Measurements from ENCODE around the gene TUBA4A.

Gene TUBA4A

DNA sequence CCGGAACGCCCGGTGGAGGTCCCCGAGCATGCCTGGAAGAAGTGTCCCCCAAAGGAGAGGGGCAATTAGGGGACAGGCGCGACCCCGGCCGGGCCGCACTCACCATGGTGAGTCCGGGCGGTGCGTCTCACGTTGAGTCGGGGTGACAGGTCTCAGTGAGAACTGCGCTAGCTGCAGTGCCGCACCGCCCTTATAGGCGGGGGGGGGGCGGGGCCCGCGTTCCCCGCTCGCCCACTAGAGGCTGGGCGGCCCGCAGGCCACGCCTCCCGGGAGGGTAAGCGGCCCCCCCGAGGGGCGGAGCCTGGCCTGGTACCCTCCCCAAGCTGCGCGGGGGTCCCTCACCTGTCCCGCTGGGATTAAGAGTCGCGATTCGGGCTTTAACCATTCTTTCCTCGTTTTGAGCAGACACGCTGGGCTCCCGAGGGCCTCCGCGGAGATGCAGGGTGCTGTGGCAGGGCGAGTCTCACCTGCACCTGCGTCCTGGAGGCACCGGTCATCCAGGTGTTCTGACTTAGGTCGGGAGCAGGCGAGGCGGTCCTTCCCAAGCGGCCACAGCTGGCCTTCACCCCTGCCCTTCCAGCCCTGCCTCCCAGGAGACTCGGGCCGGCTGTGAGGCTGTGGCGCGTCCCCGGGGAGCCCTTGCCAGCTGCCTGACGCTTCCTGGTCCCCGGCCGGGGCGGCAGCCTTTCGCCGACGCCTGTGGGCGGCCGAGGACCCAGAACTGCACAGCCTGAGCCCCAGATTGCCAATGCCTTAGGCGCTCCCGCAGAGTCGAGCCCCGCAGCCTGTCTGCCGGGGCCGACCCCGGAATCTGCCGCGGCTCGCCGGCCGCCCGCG lies at the start of gene TUBA4A:
Gene TUBA4A (minus strand): TSS at position 166 of the 837 bp plus-strand sequence. CDS start 60 bp downstream, at position 106.
- in situ Hi-C loops (cut with MboI; ENCODE audit: low sequenced_read_pairs), result no loop called here

- in situ Hi-C loops (cut with MboI; ENCODE audit: low sequenced_read_pairs), result loop anchor here (10.0 kb wide), 1 partner anchor 248 kb away; no protein-coding TSS in a partner anchor
Observed at GRCh38 chr2:219302412-219302968, 48.8 kb upstream of the TUBA4A start.

DNA sequence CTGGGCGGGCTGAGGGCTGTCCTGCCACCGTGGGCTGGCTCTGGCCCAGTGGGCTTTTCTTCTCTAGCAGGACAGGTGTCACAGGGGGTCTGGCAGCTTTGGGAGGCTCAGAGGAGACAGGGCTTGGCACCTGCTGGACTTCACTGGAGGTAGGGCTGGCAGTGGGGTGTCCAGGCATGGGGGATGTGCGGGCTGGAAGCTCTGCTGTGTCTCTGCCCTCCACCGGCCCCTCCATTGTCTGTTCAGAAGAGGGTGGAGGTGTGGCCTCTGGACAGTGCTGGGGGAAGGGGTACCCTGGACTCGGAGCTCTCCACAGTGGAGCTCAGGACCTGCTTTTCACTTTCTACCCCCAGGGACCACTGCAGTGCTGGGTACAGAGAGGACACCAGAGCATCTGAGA lies 46.3 kb upstream of the TUBA4A start:
- in situ Hi-C loops (cut with MboI; ENCODE audit: low sequenced_read_pairs), result loop anchor here (10.0 kb wide), 1 partner anchor 245 kb away; no protein-coding TSS in a partner anchor

DNA sequence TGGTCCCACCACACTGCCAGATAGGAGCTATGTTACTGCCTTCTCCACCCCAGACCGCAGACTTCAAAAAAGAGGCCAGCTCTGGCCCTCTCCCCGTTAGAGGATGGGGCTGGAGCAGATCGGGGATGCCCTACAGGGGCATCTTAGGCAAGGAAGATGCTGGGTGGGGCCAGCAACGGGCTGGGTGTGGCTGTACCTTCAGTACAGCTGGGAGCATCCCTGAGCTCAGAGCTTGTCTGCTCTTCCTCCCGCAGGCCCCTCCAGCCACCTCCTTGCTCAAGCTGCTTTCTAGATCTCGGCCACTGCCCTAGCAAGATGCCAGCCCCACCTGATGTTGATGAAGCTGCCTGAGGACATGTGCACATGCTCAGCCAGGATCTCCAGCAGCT lies 45.6 kb upstream of the TUBA4A start:
- in situ Hi-C loops (cut with MboI; ENCODE audit: low sequenced_read_pairs), result loop anchor here (10.0 kb wide), 1 partner anchor 125 kb away; the partner anchor contains the start of genes CNPPD1, RETREG2 and SLC23A3

DNA sequence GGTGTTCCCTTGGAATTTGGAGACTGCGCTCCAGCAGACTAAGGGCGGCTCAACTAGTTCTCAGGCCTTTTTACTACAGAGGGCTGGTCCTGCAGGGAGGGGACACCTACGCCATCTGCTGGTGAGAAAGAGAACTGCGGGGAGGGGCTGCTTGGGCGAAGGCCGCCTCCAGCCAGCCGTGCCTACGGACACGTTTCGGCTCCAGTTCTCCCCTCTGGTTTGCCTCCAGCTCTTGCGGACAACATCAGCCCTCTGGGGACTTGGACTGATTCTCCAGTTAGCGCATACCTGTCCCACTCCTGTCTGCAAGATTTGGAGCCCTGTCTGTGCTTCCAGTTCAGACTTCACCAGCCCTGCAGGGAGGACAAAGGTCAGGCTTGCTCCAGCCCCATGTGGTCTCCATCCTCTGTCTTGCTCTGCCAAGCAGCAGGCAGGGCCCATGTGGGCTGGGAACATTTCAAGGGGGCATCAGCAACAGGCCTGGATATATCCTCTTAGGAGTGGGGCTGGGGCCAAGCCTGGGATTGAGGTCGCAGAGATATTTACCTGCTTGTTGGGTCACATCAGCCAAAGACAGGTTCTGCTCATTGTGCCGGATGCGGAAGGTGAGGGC lies 45.1 kb upstream of the TUBA4A start:
- in situ Hi-C loops (cut with MboI; ENCODE audit: low sequenced_read_pairs), result loop anchor here (10.0 kb wide), 1 partner anchor 124 kb away; the partner anchor contains the start of genes CNPPD1, RETREG2 and SLC23A3

DNA sequence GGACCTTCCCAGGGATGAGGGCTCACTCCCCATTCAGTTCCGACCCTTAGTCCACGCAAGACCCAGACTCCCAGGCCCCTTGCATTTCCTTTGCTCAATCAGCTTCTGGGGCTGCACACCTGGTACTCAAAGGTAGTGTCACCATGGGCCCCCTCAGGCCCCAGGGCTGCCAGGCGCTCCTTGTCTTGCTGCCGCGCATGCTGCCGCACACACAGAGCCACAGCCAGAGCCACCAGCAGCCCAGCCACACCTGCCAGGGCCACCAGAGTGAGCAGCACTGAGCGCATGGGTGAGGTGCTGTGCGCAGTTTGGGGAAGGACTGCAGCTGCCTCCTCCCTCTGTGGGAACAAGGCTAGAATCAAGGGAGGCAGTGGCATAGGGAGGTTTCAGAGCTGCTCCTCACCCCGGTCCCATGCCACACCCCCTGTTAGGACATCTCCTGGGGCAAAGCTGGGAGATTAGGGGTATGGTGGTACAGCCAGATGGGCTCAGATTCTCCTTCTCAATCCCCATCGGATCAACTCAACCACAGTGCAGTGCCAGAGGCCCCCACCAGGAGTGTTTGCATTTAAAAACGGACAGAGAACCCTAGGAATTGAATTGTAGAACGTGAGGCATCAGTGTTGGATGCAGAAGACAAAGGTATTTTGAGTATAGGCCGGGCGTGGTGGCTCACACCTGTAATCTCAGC lies 44.2 kb upstream of the TUBA4A start:
- in situ Hi-C loops (cut with MboI; ENCODE audit: low sequenced_read_pairs), result loop anchor here (10.0 kb wide), 1 partner anchor 123 kb away; the partner anchor contains the start of genes CNPPD1, RETREG2 and SLC23A3

GRCh38 chr2:219296631-219297391 lies 43.1 kb upstream of the TUBA4A start:
- in situ Hi-C loops (cut with MboI; ENCODE audit: low sequenced_read_pairs), result loop anchor here (10.0 kb wide), 1 partner anchor 122 kb away; the partner anchor contains the start of genes CNPPD1, RETREG2 and SLC23A3

- in situ Hi-C loops (cut with MboI; ENCODE audit: low sequenced_read_pairs), result loop anchor here (10.0 kb wide), 1 partner anchor 121 kb away; the partner anchor contains the start of genes CNPPD1, RETREG2 and SLC23A3
Observed at GRCh38 chr2:219296142-219296541, 42.4 kb upstream of the TUBA4A start.

- in situ Hi-C loops (cut with MboI; ENCODE audit: low sequenced_read_pairs), result loop anchor here (10.0 kb wide), 1 partner anchor 120 kb away; the partner anchor contains the start of genes CNPPD1, RETREG2 and SLC23A3
Observed at GRCh38 chr2:219294356-219295351, 40.9 kb upstream of the TUBA4A start.

DNA sequence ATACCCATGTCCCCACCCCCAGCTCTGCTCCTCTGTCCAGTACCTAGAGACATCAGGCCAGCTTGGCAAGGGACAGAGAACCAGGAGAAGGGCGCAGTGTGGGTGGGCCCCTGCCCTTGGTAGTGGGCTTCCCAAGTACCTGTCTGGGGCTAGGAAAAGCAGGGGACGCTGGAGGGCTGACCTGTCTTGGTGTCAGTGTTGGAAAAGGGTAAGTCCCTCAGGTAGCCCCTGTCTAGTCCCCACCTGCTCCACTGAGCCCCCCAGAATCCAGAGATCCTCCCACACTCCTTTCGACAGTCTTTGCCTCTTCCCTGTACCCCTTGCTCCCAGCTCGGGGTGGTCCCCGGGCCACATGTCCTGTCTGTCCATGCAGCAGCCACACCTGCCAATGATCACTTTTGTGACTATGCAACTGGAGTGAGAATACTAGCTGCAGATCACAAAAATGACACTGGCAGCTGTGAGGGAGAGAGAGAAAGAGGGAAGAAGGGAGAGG lies 40.1 kb upstream of the TUBA4A start:
- in situ Hi-C loops (cut with MboI; ENCODE audit: low sequenced_read_pairs), result loop anchor here (10.0 kb wide), 1 partner anchor 119 kb away; the partner anchor contains the start of genes CNPPD1, RETREG2 and SLC23A3

DNA sequence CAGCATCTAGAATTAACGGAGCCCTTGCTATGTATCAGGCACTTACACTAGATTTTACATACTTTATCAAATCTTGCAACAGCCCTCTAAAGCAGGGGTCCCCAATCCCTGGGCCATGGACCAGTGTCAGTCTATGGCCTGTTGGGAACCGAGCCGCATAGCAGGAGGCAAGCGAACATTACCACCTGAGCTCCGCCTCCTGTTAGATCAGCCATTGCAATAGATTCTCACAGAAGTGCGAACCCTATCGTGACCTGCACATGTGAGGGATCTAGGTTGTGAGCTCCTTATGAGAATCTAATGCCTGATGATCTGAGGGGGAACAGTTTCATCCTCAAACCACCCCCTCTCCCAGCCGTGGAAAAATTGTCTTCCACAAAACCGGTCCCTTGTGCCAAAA lies 38.9 kb upstream of the TUBA4A start:
- in situ Hi-C loops (cut with MboI; ENCODE audit: low sequenced_read_pairs), result loop anchor here (10.0 kb wide), 1 partner anchor 118 kb away; the partner anchor contains the start of genes CNPPD1, RETREG2 and SLC23A3

- in situ Hi-C loops (cut with MboI; ENCODE audit: low sequenced_read_pairs), result loop anchor here (10.0 kb wide), 1 partner anchor 117 kb away; the partner anchor contains the start of genes CNPPD1, RETREG2 and SLC23A3
Observed at GRCh38 chr2:219291910-219292490, 38.3 kb upstream of the TUBA4A start.

DNA sequence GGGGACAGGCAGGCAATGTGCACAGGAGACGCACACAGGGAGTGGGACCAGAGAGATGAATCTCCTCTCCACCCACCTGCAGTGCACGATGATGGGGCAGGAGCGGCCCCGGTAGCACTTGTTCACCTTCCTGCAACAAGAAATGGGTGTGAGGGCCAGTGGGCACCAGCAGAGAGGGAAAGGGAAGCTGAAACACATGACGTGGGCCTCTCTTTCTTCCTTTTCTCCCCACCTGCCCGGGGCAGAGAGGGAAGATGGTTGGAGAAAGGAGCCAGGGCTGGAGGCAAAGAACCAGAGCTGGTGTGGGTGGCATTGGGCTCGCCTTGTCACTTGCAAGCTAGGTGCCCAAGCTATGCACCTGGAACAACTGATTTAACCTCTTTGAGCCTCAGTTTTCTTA lies 37.7 kb upstream of the TUBA4A start:
- in situ Hi-C loops (cut with MboI; ENCODE audit: low sequenced_read_pairs), result loop anchor here (10.0 kb wide), 1 partner anchor 117 kb away; the partner anchor contains the start of genes CNPPD1, RETREG2 and SLC23A3

DNA sequence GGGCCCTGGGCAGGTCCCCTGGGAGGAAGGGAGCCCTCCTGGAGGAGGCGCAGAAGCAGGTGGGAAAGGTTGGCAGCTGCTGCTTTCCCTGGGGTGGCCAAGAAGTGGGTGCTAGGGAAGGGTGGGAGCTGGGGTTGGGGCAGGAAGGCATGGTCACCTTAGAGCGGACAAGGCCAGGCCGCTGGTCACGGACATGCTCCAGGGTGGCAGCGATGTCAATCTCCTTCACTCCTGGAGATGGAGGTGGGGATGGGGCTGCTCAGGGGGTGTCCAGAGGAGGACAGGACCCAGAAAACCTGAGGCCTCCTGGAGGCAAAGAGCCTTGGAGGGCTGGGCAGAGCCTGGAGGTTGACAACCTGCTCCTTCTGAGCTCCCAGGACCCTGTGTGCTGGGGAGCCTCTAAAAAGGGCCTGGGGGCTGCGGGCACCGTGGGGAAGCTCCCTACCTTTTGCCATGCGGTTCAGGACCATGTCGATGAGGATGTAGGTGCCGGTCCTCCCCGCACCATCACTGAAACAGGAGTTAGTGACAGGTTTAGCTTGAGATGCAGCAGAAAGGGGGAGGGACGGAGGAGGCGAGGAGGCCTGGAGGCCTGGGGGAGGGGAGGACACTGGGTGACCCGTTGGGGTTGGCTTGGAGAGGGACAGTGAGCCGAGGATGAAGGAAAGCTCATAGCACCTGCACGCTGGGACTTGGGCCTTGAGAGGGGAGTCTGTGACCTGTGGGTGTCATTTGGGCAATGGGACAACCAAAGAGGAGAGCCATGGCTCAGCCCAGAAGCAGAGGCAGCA lies 36.9 kb upstream of the TUBA4A start:
- in situ Hi-C loops (cut with MboI; ENCODE audit: low sequenced_read_pairs), result loop anchor here (10.0 kb wide), 1 partner anchor 116 kb away; the partner anchor contains the start of genes CNPPD1, RETREG2 and SLC23A3

GRCh38 chr2:219289537-219290361 lies 36.0 kb upstream of the TUBA4A start:
- in situ Hi-C loops (cut with MboI; ENCODE audit: low sequenced_read_pairs), result loop anchor here (10.0 kb wide), 1 partner anchor 115 kb away; the partner anchor contains the start of genes CNPPD1, RETREG2 and SLC23A3

DNA sequence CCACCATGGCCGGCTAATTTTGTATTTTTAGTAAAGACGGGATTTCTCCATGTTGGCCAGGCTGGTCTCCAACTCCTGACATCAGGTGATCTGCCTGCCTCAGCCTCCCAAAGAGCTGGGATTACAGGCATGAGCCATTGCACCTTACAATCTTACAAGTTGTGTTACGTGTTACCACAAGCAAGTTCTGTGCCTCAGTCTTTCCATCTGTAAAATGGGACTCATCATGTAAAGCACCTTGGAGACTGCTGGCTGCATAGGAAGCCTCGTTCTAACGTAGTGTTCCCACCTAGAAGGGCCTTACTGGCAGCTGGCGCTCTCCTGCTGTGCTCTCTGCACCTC lies 35.4 kb upstream of the TUBA4A start:
- in situ Hi-C loops (cut with MboI; ENCODE audit: low sequenced_read_pairs), result no loop called here

Data from HL-60/S4 (cell line).